ENCODE results near the gene PPFIA1. TPM values are rescaled to one million over a fixed set of nuclear protein-coding genes. Genes with fewer than 3 reads are reported as not detected.

Gene PPFIA1
- total and polyA plus RNA-seq, 2 of the 13 experiments (the other 11 are each of a cell fraction or from before 2014, with no cell fraction given): 29.9 to 45.2 TPM

DNA sequence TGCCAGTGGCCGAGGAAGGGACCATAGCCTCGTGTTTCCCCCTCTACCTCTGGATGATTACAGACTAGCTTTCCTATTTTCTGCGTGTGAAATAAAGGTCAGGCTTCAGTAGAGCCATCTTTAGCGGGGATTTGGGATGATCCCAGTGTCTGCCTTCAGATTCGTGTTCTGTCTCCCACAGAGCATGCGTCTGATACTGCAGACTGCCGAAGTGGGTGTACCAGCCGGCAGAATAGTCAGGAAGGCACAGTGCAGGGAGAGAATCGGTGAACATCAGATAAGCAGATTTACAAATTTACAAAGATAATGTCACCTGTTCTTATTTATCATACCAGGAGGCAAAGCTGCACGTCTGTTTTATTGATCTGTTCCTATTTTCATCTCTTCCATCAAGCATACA is 138.9 kb downstream of the PPFIA1 start:
- no peak overlapping the region for H3K27ac ChIP-seq (ENCODE audit: extremely low read length, insufficient read depth, low read length)
- H3K4me1 ChIP-seq (ENCODE audit: insufficient read depth, low read length): no peaks in the 10 kb centered on the region
- FAIRE-seq (no peak), ATAC-seq (no peak), DNase-seq (ENCODE audit: low spot score) (no peak)
- no peak overlapping the region for H3K9ac ChIP-seq (ENCODE audit: insufficient read depth, low read depth, low read length)
- H4K20me1 ChIP-seq (ENCODE audit: insufficient read depth, low read length): peaks cover 10% of the 10 kb centered on the region; the same call in 1 of the 2 replicates
- H3K4me3 ChIP-seq (replicated peaks in 1 of 3; ENCODE audit: insufficient read depth in 1 of 3, low read depth in 2 of 3, low read length in 3 of 3): no peak overlapping the region
- in situ Hi-C loops (cut with HindIII; ENCODE audit: extremely low pct_ligation_motif_present, low pct_unique_long_range_greater_than_20kb) (no loop called here), intact Hi-C loops (cut with micrococcal nuclease; ENCODE audit: unreplicated experiment) (no loop called here)
- peaks cover 49 to 89% of the 10 kb centered on the region in 2 experiments for H3K36me3 ChIP-seq (replicated peaks in 1 of 2; ENCODE audit: control insufficient read depth in 1 of 2, insufficient read depth in 2 of 2, low read length in 2 of 2)
- CTCF ChIA-PET (ENCODE audit: low intra/inter-chr PET ratio, low total read pairs): no interaction called here
- POLR2A ChIA-PET: no interaction called here
- BruUV-seq (replicated peaks): TSS peak; percentile 18
- 98% methylated on average over 10 of the region's 10 CpGs for WGBS (ENCODE audit: low lambda C conversion rate)
- H3K9me3 ChIP-seq (ENCODE audit: low read length): no peaks in the 10 kb centered on the region
- no peaks in the 10 kb centered on the region for H3K27me3 ChIP-seq (ENCODE audit: control insufficient read depth in 1 of 2, insufficient read depth in 2 of 2, low read length in 2 of 2)
- TF ChIP-seq, protein P1, sequence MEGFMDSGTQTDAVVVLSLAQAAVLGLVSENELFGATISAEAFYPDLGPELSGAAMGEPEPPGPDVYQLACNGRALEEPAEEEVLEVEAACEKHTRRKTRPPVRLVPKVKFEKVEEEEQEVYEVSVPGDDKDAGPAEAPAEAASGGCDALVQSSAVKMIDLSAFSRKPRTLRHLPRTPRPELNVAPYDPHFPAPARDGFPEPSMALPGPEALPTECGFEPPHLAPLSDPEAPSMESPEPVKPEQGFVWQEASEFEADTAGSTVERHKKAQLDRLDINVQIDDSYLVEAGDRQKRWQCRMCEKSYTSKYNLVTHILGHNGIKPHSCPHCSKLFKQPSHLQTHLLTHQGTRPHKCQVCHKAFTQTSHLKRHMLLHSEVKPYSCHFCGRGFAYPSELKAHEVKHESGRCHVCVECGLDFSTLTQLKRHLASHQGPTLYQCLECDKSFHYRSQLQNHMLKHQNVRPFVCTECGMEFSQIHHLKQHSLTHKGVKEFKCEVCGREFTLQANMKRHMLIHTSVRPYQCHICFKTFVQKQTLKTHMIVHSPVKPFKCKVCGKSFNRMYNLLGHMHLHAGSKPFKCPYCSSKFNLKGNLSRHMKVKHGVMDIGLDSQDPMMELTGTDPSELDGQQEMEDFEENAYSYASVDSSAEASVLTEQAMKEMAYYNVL (CRISPR knock-in tag; IDR thresholded peaks at IDR 0.05; ENCODE audit: borderline replicate concordance): no peak
- TF ChIP-seq RBM22 (optimal IDR thresholded peaks at IDR 0.05; ENCODE audit: low read length): peak; percentile 15
- TF ChIP-seq, protein P2, sequence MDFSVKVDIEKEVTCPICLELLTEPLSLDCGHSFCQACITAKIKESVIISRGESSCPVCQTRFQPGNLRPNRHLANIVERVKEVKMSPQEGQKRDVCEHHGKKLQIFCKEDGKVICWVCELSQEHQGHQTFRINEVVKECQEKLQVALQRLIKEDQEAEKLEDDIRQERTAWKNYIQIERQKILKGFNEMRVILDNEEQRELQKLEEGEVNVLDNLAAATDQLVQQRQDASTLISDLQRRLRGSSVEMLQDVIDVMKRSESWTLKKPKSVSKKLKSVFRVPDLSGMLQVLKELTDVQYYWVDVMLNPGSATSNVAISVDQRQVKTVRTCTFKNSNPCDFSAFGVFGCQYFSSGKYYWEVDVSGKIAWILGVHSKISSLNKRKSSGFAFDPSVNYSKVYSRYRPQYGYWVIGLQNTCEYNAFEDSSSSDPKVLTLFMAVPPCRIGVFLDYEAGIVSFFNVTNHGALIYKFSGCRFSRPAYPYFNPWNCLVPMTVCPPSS (IDR thresholded peaks at IDR 0.05): no peak
- TF ChIP-seq ZNF446 (CRISPR knock-in tag; IDR thresholded peaks at IDR 0.05): no peak
- TF ChIP-seq ZFY (CRISPR knock-in tag; IDR thresholded peaks at IDR 0.05): no peak
- TF ChIP-seq ZNF782 (CRISPR knock-in tag; IDR thresholded peaks at IDR 0.05; ENCODE audit: borderline replicate concordance): no peak
- no peak for TF ChIP-seq ZNF577 (CRISPR knock-in tag; IDR thresholded peaks at IDR 0.05; ENCODE audit: borderline replicate concordance, low read depth)
- no peak for TF ChIP-seq HNRNPL (IDR thresholded peaks at IDR 0.05; ENCODE audit: low read depth, low read length)
- TF ChIP-seq, protein P3, sequence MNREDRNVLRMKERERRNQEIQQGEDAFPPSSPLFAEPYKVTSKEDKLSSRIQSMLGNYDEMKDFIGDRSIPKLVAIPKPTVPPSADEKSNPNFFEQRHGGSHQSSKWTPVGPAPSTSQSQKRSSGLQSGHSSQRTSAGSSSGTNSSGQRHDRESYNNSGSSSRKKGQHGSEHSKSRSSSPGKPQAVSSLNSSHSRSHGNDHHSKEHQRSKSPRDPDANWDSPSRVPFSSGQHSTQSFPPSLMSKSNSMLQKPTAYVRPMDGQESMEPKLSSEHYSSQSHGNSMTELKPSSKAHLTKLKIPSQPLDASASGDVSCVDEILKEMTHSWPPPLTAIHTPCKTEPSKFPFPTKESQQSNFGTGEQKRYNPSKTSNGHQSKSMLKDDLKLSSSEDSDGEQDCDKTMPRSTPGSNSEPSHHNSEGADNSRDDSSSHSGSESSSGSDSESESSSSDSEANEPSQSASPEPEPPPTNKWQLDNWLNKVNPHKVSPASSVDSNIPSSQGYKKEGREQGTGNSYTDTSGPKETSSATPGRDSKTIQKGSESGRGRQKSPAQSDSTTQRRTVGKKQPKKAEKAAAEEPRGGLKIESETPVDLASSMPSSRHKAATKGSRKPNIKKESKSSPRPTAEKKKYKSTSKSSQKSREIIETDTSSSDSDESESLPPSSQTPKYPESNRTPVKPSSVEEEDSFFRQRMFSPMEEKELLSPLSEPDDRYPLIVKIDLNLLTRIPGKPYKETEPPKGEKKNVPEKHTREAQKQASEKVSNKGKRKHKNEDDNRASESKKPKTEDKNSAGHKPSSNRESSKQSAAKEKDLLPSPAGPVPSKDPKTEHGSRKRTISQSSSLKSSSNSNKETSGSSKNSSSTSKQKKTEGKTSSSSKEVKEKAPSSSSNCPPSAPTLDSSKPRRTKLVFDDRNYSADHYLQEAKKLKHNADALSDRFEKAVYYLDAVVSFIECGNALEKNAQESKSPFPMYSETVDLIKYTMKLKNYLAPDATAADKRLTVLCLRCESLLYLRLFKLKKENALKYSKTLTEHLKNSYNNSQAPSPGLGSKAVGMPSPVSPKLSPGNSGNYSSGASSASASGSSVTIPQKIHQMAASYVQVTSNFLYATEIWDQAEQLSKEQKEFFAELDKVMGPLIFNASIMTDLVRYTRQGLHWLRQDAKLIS (CRISPR knock-in tag; IDR thresholded peaks at IDR 0.05): no peak
- H2AFZ ChIP-seq (ENCODE audit: low read length): no peak overlapping the region
- H3K79me2 ChIP-seq (ENCODE audit: insufficient read depth, low read length): peaks cover 7% of the 10 kb centered on the region
- H3K4me2 ChIP-seq (ENCODE audit: low read depth, low read length): no peak overlapping the region

Measured in HepG2 (cell line).